ENCODE results near the gene TMEM117.
A peak's percentile ranks its signal among the peaks of the same experiment; 100 is the strongest.

TMEM117 gene

GRCh38 chr12:44286336-44286735 lies 450.5 kb downstream of the TMEM117 start:
- H3K4me3 Mint-ChIP-seq: no peak overlapping the region
- H3K9me3 Mint-ChIP-seq: peaks cover 10% of the 10 kb centered on the region
- H3K36me3 Mint-ChIP-seq (ENCODE audit: low read depth): no peaks in the 10 kb centered on the region
- ATAC-seq (peak; percentile 61), DNase-seq (no peak)
- peaks cover 20% of the 10 kb centered on the region for H3K4me1 Mint-ChIP-seq
- no peaks in the 10 kb centered on the region for H3K27me3 Mint-ChIP-seq
- no peak overlapping the region for H3K27ac Mint-ChIP-seq

GRCh38 chr12:44286821-44287505 lies 451.1 kb downstream of the TMEM117 start:
- no peaks in the 10 kb centered on the region for H3K27me3 Mint-ChIP-seq
- no peak overlapping the region for H3K27ac Mint-ChIP-seq
- peaks cover 20% of the 10 kb centered on the region for H3K4me1 Mint-ChIP-seq
- no peak overlapping the region for H3K4me3 Mint-ChIP-seq
- H3K36me3 Mint-ChIP-seq (ENCODE audit: low read depth): no peaks in the 10 kb centered on the region
- ATAC-seq (no peak), DNase-seq (no peak)
- peaks cover 10% of the 10 kb centered on the region for H3K9me3 Mint-ChIP-seq

- DNase-seq: no peak
These were observed 451.7 kb downstream of the TMEM117 start for GRCh38 chr12:44287545-44287944.

DNA sequence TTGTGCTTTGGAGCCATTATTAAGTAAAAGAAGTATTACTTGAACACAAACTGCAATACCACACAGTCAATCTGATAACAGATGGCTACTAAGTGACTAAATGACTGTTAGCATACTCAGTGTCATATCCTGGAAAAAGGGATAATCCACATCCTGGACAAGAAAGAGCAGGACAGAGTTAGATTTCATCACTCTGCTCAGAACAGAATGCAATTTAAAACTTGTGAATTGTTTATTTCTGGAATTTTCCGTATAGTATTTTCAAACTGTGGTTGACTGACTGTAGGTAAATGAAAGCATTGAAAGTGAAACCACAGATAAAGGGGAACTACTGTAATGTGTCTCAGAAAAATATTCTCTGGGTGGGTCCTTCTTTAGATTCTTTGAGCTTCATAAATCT lies 458.8 kb downstream of the TMEM117 start:
- peaks cover 17% of the 10 kb centered on the region for H3K9me3 Mint-ChIP-seq
- no peak for DNase-seq
- ATAC-seq: no peak
- peaks cover 6% of the 10 kb centered on the region for H3K36me3 Mint-ChIP-seq (ENCODE audit: low read depth)
- H3K4me1 Mint-ChIP-seq: peaks cover 2% of the 10 kb centered on the region
- H3K4me3 Mint-ChIP-seq: no peak overlapping the region
- H3K27ac Mint-ChIP-seq: no peak overlapping the region
- no peaks in the 10 kb centered on the region for H3K27me3 Mint-ChIP-seq

More at GRCh38 chr12:44287545-44287944, 451.7 kb downstream of the TMEM117 start:
- ATAC-seq: no peak
- Mint-ChIP-seq H3K4me3 (no peak overlapping the region), H3K9me3 (peaks cover 14% of the 10 kb centered on the region), H3K27me3 (no peaks in the 10 kb centered on the region), H3K27ac (no peak overlapping the region), H3K36me3 (ENCODE audit: low read depth) (no peaks in the 10 kb centered on the region), H3K4me1 (peaks cover 20% of the 10 kb centered on the region)

DNA sequence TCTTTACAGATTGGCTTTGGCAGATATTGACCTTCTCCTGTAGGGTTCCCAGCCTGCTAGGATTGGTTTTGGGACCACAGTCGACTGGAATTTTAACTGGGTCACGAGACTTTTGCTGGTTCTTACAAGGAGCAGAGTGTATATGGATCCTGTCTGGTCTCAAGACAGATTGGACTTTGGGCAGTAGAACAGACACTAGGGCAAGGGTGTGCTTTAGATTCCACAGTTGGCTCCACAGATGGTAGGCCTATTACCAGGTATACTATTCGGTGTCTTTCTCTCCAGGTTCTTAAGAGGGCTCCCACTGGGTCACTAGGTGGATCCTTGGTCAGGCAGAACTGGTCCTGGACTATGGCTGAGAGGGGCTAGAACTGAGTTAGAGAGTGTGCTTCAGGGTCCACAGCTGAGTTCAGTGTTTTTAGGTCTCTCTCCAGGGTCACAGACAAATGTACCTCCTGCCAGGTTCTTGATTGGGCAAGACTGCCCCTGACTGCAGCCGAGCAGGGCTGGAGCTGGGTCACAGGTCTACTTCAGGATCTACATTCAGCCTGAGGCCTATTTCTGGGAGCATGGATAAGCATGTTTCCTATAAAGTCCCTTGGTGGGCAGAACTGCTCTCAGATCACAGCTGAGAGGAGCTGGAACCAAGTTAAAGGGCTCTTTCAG lies 460.2 kb downstream of the TMEM117 start:
- H3K27ac Mint-ChIP-seq: no peak overlapping the region

GRCh38 chr12:44296624-44297197 lies 460.8 kb downstream of the TMEM117 start:
- H3K9me3 Mint-ChIP-seq: peaks cover 13% of the 10 kb centered on the region
- no peak for ATAC-seq
- H3K4me1 Mint-ChIP-seq: peaks cover 2% of the 10 kb centered on the region
- H3K4me3 Mint-ChIP-seq: no peak overlapping the region
- no peak overlapping the region for H3K27ac Mint-ChIP-seq
- DNase-seq: no peak
- peaks cover 6% of the 10 kb centered on the region for H3K36me3 Mint-ChIP-seq (ENCODE audit: low read depth)
- H3K27me3 Mint-ChIP-seq: no peaks in the 10 kb centered on the region

More for the DNA sequence above, 460.2 kb downstream of the TMEM117 start:
- no peaks in the 10 kb centered on the region for H3K27me3 Mint-ChIP-seq
- H3K4me3 Mint-ChIP-seq: no peak overlapping the region
- peaks cover 6% of the 10 kb centered on the region for H3K36me3 Mint-ChIP-seq (ENCODE audit: low read depth)
- H3K4me1 Mint-ChIP-seq: peaks cover 2% of the 10 kb centered on the region
- ATAC-seq (no peak), DNase-seq (no peak)
- peaks cover 13% of the 10 kb centered on the region for H3K9me3 Mint-ChIP-seq

GRCh38 chr12:44299524-44299923 lies 463.6 kb downstream of the TMEM117 start:
- Mint-ChIP-seq H3K4me3 (no peak overlapping the region), H3K4me1 (peaks cover under 1% of the 10 kb centered on the region), H3K27me3 (no peaks in the 10 kb centered on the region), H3K36me3 (ENCODE audit: low read depth) (peaks cover 12% of the 10 kb centered on the region), H3K9me3 (peaks cover 7% of the 10 kb centered on the region), H3K27ac (no peak overlapping the region)
- no peak for ATAC-seq
- no peak for DNase-seq

DNA sequence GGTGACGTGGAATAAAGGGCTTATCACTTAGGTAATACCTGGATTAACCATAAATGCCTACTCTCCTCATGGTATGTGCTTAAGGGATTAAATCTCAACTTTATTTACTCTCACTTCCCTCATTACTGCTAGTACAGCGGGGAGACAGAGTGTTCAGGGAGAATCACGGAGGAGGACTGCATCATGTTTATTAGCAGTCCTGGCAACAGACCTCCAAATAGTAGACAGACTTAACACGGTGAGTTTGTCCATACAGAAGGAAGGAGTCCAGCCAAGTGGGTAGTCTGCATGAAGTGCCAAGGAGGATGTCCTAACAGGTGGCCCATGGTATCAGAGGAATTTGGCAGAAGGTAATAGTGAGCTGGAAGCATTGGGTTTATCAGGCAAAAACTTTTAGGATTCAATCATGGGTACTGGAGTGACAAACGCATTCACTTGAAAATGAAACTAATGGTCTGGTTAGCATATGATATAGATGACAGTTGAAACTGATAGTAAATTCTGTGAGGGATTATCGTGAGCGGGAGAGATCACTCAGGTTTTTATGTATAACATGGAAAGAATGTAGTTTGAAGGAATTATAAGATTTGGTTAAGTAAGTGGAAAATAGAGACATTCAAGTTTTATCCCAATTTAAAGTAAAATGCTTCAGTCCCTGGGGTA lies 471.8 kb downstream of the TMEM117 start:
- Mint-ChIP-seq H3K27ac (no peak overlapping the region), H3K4me3 (no peak overlapping the region), H3K4me1 (no peaks in the 10 kb centered on the region), H3K36me3 (ENCODE audit: low read depth) (peaks cover 5% of the 10 kb centered on the region), H3K9me3 (peaks cover 4% of the 10 kb centered on the region), H3K27me3 (no peaks in the 10 kb centered on the region)
- no peak for DNase-seq
- no peak for ATAC-seq

GRCh38 chr12:44313188-44313587 lies 477.3 kb downstream of the TMEM117 start:
- no peak for ATAC-seq
- Mint-ChIP-seq H3K9me3 (no peaks in the 10 kb centered on the region), H3K4me1 (no peaks in the 10 kb centered on the region), H3K27ac (no peak overlapping the region), H3K4me3 (no peak overlapping the region), H3K27me3 (no peaks in the 10 kb centered on the region), H3K36me3 (ENCODE audit: low read depth) (no peaks in the 10 kb centered on the region)
- no peak for DNase-seq

DNA sequence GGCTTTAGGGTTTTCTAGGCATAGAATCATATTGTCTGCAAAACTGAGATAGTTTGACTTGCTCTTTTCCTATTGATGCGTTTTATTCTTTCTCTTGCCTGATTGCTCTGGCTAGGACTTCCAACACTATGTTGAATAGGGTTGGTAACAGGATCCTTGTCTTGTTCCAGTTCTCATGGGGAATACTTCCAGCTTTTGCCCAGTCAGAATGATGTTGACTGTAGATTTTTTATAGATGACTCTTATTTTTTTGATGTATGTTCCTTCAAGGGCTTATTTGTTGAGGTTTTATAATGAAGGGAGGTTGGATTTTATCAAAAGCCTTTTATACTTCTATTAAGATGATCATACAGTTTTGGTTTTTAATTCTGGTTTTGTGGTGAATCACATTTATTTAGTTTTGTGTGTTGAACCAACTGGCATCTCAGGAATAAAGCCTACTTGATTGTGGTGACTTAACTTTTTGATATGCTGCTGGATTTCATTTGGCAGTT lies 478.2 kb downstream of the TMEM117 start:
- no peak for DNase-seq
- Mint-ChIP-seq H3K4me1 (no peaks in the 10 kb centered on the region), H3K4me3 (no peak overlapping the region), H3K27ac (no peak overlapping the region), H3K9me3 (no peaks in the 10 kb centered on the region), H3K27me3 (no peaks in the 10 kb centered on the region), H3K36me3 (ENCODE audit: low read depth) (no peaks in the 10 kb centered on the region)
- ATAC-seq: no peak

GRCh38 chr12:44317651-44318126 lies 481.8 kb downstream of the TMEM117 start:
- H3K9me3 Mint-ChIP-seq: no peaks in the 10 kb centered on the region
- H3K4me3 Mint-ChIP-seq: no peak overlapping the region
- no peaks in the 10 kb centered on the region for H3K36me3 Mint-ChIP-seq (ENCODE audit: low read depth)
- DNase-seq: no peak
- ATAC-seq: peak; percentile 73
- H3K27me3 Mint-ChIP-seq: no peaks in the 10 kb centered on the region
- no peaks in the 10 kb centered on the region for H3K4me1 Mint-ChIP-seq
- H3K27ac Mint-ChIP-seq: no peak overlapping the region

- H3K4me1 Mint-ChIP-seq: no peaks in the 10 kb centered on the region
- H3K4me3 Mint-ChIP-seq: no peak overlapping the region
- no peak for DNase-seq
- peaks cover 10% of the 10 kb centered on the region for H3K9me3 Mint-ChIP-seq
- H3K27me3 Mint-ChIP-seq: no peaks in the 10 kb centered on the region
- no peak overlapping the region for H3K27ac Mint-ChIP-seq
- ATAC-seq: no peak
- peaks cover 4% of the 10 kb centered on the region for H3K36me3 Mint-ChIP-seq (ENCODE audit: low read depth)
These were observed 495.4 kb downstream of the TMEM117 start for GRCh38 chr12:44331269-44331668.

GRCh38 chr12:44334347-44334746 lies 498.5 kb downstream of the TMEM117 start:
- DNase-seq (no peak), ATAC-seq (no peak)

GRCh38 chr12:44335030-44335429 lies 499.1 kb downstream of the TMEM117 start:
- H3K36me3 Mint-ChIP-seq (ENCODE audit: low read depth): peaks cover 4% of the 10 kb centered on the region
- ATAC-seq (no peak), DNase-seq (no peak)
- H3K27ac Mint-ChIP-seq: no peak overlapping the region
- peaks cover 10% of the 10 kb centered on the region for H3K9me3 Mint-ChIP-seq
- no peaks in the 10 kb centered on the region for H3K27me3 Mint-ChIP-seq
- H3K4me1 Mint-ChIP-seq: no peaks in the 10 kb centered on the region
- no peak overlapping the region for H3K4me3 Mint-ChIP-seq

More at GRCh38 chr12:44334347-44334746, 498.5 kb downstream of the TMEM117 start:
- H3K9me3 Mint-ChIP-seq: peaks cover 10% of the 10 kb centered on the region
- H3K27me3 Mint-ChIP-seq: no peaks in the 10 kb centered on the region
- no peak overlapping the region for H3K4me3 Mint-ChIP-seq
- no peaks in the 10 kb centered on the region for H3K4me1 Mint-ChIP-seq
- peaks cover 4% of the 10 kb centered on the region for H3K36me3 Mint-ChIP-seq (ENCODE audit: low read depth)
- no peak overlapping the region for H3K27ac Mint-ChIP-seq
